GM18517 (cell line): ENCODE data around the gene CBY2.
"Not testable (repeated sequence)": the region's sequence is repeated elsewhere in the genome, so short reads cannot be mapped to it uniquely, and the experiment has no call there.

Source experiments
- ATAC-seq: cut with Tn5 transposase; IDR thresholded peaks from one replicate; pipeline ENCODE4 v1.9.1; 2021; ENCODE audit warnings: mild to moderate bottlenecking, moderate library complexity; ENCODE audit not compliant: unreplicated experiment

The CBY2 gene, protein sequence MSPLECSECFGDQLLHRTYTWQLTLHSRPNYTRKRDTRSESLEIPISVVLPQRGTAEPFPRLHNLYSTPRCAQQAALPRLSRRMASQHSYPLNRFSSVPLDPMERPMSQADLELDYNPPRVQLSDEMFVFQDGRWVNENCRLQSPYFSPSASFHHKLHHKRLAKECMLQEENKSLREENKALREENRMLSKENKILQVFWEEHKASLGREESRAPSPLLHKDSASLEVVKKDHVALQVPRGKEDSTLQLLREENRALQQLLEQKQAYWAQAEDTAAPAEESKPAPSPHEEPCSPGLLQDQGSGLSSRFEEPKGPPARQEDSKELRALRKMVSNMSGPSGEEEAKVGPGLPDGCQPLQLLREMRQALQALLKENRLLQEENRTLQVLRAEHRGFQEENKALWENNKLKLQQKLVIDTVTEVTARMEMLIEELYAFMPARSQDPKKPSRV

DNA sequence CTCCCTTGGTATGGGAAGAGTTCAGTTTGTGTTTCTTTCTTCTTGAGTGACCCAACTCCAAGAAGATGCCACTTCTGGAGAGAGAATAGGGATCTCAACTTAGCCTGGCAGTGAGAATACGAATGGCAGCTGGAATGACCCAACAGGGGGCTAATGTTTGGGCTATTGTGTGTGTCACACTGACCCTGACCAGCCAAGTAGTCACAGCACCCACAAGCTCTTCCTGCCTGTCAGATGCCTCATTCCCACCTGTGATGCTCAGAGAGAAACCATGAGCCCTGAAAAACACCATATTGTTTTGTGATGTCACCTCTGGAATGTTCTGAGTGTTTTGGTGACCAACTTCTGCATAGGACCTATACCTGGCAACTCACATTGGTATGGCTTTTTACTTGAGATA lies at the start of gene CBY2:
TSS of gene CBY2 (plus strand) at position 233 of the 400 bp plus-strand sequence. CDS start at position 304, 71 bp downstream.
- no peak for ATAC-seq

DNA sequence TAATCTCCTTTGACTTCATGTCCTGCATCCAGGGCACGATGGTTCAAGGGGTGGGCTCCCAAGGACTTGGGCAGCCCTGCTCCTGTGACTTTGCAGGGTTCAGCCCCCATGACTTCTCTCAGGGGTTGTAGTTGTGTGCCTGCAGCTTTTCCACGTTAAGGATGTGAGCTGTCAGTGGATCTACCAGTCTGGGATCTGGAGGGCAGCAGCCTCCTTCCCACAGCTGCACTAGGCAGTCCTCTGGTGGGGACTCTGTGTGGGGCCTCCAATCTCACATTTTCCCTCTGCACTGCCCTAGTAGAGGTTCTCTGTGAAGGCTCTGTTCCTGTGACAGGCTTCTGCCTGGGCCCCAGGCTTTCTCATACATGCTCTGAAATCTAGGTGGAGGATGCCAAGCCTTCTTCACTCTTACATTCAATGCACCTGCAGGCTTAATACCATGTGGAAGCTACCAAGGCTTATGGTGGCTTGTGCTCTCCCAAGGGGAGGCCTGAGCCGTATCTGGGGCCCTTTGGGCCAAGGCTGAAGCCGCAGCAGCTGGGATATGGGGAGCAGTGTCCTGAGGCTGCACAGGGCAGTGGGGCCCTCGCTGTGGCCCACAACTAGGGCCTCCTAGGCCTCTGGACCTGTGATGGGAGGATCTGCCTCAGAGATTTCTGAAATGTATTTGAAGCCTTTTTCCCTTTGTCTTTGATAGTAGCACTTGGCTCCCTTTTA lies 47.3 kb upstream of the CBY2 start:
- no peak for ATAC-seq

DNA sequence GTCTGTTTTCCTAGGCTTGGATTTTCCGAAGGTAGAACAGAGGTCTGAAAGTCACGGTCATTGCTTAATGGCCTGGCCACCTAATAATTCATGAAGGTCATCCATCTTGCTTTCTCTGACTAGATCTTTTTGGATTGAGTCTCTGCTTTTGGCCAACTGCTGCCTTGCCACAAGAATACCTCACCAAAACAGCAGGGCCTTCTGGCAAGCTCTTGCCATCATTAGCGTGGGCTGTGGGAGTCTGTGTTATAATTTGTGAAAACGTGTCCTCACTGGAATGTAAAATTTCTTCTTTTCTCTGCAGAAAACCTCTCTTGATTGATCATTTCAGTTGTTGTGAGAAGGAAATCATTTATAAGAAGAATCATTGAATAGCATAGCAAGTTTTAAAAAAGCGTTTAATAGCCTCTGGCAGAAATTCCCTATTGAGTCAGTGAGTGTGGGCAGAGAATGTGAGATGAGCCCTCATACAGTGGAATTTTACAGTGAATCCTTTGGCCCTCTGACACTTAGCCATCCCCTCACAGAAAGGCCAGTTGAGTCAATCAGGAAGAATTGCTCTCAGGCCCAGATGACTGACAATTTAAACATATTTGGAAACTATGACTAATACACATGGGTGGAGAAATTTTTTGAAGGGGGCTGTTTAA lies 43.4 kb upstream of the CBY2 start:
- ATAC-seq = no peak

DNA sequence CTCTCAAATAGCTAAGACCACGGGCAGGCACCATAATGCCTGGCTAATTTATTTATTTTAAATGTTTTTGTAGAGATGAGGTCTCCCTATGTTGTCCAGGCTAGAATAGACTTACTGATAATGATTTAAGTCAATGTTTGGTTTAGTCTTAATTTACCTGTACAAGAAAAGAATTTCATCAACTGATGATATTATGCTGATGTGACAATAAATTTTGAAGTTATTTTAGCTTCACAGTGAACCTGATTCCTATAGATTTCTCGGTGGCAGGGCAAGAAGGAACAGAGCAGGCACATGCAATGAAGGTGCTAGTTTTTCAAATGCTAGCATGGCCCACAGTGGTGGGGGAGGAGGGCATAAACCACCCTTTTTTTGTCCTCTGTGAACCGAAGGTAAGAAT lies 42.6 kb upstream of the CBY2 start:
- ATAC-seq = no peak

DNA sequence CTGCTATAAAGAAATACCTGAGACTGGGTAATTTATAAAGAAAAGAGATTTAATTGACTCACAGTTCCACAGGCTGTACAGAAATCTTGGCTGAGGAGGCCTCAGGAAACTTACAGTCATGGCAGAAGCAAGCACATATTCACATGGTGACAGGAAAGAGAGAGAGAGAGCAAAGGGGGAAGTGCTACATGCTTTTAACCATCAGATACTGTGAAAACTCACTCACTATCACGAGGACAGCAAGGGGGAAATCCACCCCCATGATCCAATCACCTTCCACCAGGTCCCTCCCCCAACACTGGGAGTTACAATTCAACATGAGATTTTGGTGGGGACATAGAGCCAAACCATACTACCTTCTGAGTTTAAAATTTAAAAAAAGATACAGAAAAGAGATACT lies 41.7 kb upstream of the CBY2 start:
- ATAC-seq = not testable (repeated sequence)

DNA sequence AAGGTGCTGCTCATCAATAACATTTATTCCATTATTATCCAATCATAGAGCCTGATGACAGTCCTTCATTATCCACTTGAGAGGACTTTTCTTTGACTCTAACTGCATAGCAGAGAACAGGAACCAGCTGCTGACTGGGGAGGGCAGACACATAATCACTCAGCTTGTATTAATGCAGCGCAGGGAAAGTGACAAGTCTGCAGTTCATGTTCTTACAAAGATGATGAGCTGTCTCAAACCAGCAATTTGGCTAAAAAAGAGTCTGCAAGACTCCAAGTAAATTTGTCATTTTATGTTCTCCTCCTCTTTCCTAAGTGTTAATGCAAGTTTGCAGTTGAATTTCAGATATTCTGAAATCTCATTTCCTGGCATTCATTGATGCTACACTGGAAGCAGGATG lies 40.0 kb upstream of the CBY2 start:
- ATAC-seq = no peak

DNA sequence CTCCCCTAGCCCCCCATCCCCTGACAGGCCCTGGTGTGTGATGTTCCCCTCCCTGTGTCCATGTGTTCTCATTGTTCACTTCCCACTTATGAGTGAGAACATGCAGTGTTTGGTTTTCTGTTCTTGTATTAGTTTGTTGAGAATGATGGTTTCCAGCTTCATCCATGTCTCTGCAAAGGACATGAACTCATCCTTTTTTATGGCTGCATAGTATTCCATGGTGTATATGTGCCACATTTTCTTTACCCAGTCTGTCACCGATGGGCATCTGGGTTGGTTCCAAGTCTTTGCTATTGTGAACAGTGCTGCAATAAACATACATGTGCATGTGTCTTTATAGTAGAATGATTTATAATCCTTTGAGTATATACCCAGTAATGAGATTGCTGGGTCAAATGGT lies 39.2 kb upstream of the CBY2 start:
- ATAC-seq = not testable (repeated sequence)

DNA sequence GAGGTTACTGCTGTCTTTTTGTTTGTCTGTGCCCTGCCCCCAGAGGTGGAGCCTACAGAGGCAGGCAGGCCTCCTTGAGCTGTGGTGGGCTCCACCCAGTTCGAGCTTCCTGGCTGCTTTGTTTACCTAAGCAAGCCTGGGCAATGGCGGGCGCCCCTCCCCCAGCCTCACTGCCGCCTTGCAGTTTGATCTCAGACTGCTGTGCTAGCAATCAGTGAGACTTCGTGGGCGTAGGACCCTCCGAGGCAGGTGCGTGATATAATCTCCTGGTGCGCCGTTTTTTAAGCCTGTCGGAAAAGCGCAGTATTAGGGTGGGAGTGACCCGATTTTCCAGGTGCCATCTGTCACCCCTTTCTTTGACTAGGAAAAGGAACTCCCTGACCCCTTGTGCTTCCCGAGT lies 32.5 kb upstream of the CBY2 start:
- ATAC-seq = not testable (repeated sequence)

DNA sequence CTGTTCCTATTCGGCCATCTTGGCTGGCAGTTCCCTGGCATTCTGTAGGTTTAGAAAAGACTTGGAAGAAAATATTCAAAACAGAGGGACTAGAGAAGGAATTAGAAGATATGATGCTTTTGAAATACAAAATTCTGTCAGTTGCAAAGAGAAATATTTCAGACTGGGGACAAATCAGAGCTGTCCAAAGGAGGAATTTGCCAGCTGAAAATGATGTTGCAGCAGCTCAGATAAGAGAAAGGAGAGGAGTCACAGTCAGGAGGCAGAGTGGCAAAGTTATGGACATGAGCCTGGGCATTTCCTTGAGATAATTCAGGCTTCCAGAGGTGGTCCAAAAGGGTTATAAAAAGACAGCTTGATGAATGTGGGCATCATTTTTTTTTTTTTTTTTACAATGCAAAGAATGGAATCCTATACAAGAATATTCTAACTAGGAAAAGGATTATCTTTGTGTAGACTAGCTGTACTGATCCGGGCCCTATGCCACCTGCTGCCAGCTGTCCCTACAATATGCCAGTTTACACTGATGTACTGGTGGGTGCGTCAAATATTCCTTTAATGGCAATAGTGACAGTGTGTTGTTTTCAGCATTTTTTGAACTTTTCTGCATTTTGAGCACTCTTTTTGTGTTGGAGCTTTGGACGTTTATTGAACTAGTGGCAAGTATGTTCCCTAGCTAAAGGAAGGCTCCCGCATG lies 31.8 kb upstream of the CBY2 start:
- no peak for ATAC-seq

DNA sequence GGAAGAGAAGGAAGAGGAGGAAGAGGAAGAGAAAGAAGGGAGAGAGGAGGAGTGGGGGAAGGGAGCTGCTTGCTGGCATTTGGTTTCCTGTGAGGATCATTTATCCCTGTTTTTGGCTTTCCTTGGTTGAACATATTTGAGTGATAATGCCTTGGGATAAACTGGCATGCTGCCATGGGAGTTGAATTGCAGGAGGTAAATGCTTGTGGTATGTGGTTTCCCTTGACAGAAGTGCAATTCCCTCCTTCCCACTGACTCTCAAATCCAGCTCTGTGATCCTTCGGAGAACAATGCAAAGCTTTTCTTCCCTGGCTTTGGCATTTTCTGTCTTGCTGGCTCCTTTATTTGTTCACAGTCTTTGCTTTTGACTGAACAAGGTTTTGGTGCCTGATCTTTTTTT lies 27.2 kb upstream of the CBY2 start:
- ATAC-seq = no peak

DNA sequence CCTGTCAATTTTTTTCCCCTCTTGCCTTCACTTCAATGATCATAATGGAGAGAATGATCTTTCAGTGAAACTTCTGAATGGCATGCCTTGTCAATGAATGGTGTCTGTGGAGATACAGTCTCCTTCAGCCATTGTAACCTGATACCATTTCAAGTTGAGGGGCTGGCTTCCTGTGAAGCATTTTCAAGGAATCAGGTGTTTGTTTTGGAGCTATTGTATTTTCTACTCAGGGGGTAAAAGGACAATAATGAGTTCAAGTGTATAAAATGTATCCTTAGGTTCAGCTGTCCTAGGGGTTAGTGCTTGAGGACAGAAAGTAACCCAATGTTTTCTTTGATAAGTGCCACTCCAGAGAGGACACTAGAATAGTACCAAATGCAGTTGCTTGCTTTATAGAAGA lies 23.8 kb upstream of the CBY2 start:
- no peak for ATAC-seq

DNA sequence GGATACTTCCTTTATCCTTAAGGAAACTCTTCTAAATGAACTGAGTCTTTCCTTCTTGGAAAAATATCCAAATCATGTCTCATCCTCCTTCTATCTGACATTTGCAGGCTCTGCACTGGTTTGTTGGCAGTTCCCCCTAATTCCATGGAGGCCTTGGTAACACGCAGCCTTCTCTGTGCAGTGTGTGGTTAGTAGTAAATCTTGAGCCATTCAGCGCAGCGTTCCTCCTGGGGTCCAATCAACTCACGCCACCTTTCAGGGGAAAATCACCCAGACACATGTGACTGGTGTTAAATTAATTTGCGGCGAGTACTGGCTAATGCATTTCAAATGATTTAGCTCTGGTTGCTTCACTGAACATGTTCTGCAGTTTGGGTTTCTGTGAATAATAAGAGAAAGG lies 21.0 kb upstream of the CBY2 start:
- no peak for ATAC-seq

DNA sequence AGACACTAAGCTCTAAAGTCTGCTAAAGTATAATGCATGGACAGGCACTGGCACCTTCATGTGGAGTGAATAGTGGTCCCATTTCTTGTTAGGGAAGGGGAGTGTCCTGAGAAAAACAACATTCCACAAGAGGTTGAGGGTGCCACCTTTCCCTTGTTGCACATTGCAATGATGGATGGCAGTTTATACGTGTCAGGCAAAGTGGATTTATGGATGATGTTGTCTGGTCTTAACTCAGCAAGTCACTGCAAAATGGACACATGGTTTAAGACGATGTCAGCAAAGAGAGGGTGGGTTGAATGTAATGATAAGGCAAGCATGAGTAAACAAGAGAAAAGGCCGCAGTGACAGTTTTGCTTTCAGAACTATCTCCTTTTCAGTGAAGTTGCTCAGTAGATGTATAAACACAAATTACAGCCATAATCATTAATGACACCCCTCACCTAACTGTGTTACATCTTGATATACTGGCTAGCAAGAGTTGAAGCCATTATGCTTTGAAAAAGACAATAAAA lies 19.6 kb upstream of the CBY2 start:
- ATAC-seq = no peak

DNA sequence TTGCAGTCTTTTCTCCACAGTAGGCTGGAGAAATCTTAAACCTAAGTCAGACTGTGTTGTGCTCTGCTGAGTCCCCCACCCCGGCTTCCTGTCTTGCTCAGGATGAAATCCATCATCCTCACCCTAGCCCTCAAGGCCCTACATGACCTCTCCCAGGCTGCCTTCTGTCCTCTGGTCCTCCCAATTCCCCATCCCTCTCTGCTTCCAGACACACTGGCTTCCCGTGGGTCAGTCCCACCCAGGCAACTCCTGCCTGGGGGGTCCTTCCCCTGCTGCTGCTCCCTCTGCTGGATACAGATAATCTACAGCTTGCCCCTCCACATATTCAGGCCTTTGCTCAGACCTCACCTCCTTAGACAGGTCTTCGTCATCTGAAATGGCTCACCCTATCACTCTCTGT lies 18.4 kb upstream of the CBY2 start:
- no peak for ATAC-seq

DNA sequence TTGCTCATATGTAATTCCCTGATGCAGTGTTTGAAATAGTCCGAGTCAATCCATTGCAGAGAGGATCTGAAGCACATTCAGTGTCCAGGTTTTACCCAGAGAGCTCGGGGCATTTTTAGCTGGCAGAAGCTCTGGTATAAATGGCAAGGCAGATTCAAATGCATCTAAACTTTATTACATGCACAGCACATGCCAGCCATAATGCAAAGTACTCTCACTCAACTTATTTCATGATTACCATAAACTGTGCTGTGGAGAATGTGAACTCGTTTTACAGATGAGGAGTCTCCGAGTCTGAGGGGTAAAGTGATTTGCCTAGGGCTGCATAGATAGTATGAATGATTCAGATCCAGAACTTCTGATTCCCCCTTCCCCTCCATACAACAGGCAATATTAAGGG lies 13.5 kb upstream of the CBY2 start:
- no peak for ATAC-seq

DNA sequence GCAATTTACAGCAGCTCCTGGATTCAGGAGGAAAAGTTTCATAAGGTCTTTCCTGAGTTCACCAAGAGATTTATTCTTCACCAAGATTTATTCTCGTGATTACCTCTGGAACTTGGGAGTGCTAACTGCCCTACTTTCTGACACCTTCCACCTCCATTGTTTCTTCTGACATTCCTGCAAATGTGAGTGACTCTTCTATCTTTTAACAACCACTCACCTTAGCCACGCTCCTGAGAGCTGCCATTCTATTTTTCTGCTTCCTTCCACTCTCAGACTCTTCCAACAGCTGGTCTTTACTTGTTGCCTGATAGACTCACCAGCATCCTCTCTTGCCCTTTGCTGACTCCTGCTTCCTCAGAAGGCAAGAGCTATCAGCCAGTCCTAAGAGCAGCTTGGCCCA lies 11.5 kb upstream of the CBY2 start:
- ATAC-seq = no peak

DNA sequence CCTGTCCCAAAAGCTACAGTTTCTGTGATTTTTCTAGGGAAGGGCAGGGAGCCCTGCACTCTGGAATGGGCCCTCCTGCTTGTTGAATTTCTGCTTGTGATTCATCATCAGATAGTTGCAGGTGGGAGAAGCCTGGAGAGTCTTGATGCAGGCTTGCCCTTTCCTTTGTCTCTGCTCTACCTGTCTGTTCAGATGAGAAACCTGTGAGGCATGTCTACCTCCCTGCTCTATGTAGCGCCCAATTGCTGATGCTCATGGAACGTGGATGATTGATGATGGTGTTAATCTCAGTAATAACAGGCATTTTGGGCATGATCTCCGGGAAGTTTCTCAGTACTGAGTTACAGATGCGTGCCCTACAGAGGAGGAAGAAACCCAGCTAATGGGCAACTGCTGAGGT lies 10.9 kb upstream of the CBY2 start:
- ATAC-seq = no peak

DNA sequence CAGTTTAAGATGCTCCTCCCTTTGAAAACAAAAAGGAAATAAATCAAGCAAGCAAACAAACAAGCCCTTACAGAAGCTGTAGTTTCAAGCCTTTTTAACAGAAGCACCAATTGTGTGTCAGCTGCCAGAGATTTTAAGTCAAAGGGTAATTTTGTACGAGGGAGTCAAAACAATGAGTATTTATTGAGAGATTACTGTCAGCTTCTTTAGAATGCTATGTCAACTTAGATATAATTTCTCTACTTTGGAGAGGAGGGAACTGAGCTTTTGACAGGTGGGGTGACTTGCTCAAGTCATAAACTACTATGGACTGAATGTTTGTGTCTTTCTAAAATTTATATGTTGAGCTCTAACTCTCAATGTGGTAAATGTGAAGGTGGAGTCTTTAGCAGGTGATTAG lies 10.5 kb upstream of the CBY2 start:
- ATAC-seq = no peak

DNA sequence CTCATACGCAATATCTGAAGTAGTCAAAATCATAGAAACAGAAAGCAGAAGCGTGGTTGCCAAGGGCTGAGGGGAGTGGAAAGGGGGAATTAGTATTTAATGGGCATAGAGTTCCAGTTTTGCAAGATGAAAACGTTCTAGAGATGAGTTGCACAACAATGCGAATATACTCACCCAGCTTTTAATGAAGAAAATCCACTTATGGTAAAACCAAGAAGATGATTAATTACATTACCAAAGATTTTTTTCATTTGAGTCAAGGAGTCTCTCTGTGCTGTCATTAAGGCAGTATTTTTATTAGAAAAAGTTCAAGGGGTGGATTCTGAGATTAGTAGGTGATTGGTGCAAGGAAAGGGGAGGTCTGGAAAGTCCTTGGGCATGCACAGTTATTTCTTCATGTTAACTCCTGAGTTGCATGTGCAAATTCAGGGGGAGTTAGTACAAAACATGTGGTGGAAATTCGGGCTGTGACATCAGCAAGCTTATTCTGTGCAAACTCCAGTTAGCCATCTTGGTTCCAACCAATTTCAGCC lies 6.9 kb upstream of the CBY2 start:
- peak; percentile 51 for ATAC-seq

DNA sequence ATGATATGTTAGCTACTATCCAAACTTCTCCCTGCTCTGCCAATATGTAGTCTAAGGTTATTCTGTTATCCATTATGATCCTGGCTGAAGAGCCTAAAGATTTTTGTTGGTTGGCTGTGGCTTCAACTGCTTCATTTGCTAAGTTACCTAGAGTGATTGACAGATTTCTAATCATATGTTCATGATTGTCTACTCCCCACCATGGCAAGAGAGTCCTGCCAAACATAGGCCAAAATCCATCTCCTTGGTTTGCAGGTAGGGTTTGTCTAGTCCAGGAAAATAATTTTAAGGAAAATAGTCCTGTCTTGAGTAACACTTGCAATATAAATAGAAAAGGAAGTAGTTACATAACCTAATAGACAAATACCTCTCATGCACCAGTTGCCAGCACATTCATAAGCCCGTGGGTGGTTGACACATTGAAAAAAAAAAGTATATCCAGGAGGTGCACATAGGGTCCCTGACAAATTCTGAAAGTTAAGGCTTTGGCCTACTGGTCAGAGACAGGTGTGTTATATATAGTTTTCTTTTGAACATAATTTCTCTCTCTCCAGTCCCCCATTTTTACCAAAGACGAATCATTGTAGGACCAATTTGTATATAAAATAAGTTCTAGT lies 5.4 kb upstream of the CBY2 start:
- ATAC-seq = peak; percentile 51
